Mesenchymal stem cell (in vitro differentiated cells and primary cell): ENCODE data around the gene DHRS4L2.
"Not testable (repeated sequence)": the region's sequence is repeated elsewhere in the genome, so short reads cannot be mapped to it uniquely, and the experiment has no call there.

ENCODE experiments used
- DNase-seq: peaks from one replicate; pipeline ENCODE4 v3.0.0-alpha.2; 2013
- H2AFZ ChIP-seq: one replicate; pipeline ENCODE4 v1.6.1; 2013; ENCODE audit warnings: low read depth, mild to moderate bottlenecking, control low read depth, inconsistent platforms, low read length, moderate library complexity
- H2AK5ac ChIP-seq: 2 replicates; pipeline ENCODE4 v1.6.1; 2013; ENCODE audit warnings: low read length, moderate library complexity, mild to moderate bottlenecking, inconsistent platforms; ENCODE audit not compliant: severe bottlenecking
- H2BK120ac ChIP-seq: one replicate; pipeline ENCODE4 v1.6.1; 2013; ENCODE audit warnings: low read depth, mild to moderate bottlenecking, inconsistent platforms, low read length, moderate library complexity
- H2BK12ac ChIP-seq, 2 experiments: one replicate each; pipeline ENCODE4 v1.6.1; 2013; ENCODE audit warnings: inconsistent platforms in 2 of 2, low read length in 2 of 2, mild to moderate bottlenecking in 2 of 2, moderate library complexity in 2 of 2, control low read depth in 1 of 2
- H2BK15ac ChIP-seq: one replicate; pipeline ENCODE4 v1.6.1; 2013; ENCODE audit warnings: mild to moderate bottlenecking, low read depth, inconsistent platforms; ENCODE audit not compliant: poor library complexity, severe bottlenecking
- H2BK5ac ChIP-seq: 2 replicates; pipeline ENCODE4 v1.6.1; 2013; ENCODE audit warnings: low read depth, mild to moderate bottlenecking, low read length, control low read depth, inconsistent platforms; ENCODE audit not compliant: poor library complexity, severe bottlenecking
- H3K14ac ChIP-seq, 2 experiments: one replicate each; pipeline ENCODE4 v1.6.1; 2013; ENCODE audit warnings: inconsistent platforms in 2 of 2, low read length in 2 of 2, control low read depth in 1 of 2, mild to moderate bottlenecking in 1 of 2, moderate library complexity in 1 of 2
- H3K18ac ChIP-seq, 2 experiments: one replicate each; pipeline ENCODE4 v1.6.1; 2013; ENCODE audit warnings: inconsistent platforms in 2 of 2, low read length in 2 of 2, control low read depth in 1 of 2, low read depth in 1 of 2, mild to moderate bottlenecking in 1 of 2
- H3K23ac ChIP-seq, 2 experiments: one replicate each; pipeline ENCODE4 v1.6.1; 2013; ENCODE audit warnings: inconsistent platforms in 2 of 2, low read length in 2 of 2, mild to moderate bottlenecking in 2 of 2, moderate library complexity in 2 of 2, control low read depth in 1 of 2
- H3K27ac ChIP-seq: 2 replicates; pipeline ENCODE4 v1.5.1; 2013; ENCODE audit warnings: mild to moderate bottlenecking, moderate library complexity, low read length, control low read depth, inconsistent platforms; ENCODE audit not compliant: poor library complexity, severe bottlenecking
- H3K27me3 ChIP-seq, 2 experiments: 2 replicates each; pipeline versions ENCODE4 v1.6.1 to v1.7.0; 2013; ENCODE audit warnings: low read length in 2 of 2, mild to moderate bottlenecking in 2 of 2, moderate library complexity in 2 of 2, control low read depth in 1 of 2, inconsistent platforms in 1 of 2; ENCODE audit not compliant: control insufficient read depth in 1 of 2, insufficient read depth in 1 of 2
- H3K36me3 ChIP-seq, 2 experiments: 2 replicates each; pipeline versions ENCODE4 v1.6.1 to v1.7.0; 2013; ENCODE audit warnings: low read length in 2 of 2, control low read depth in 1 of 2, inconsistent platforms in 1 of 2, low read depth in 1 of 2, mild to moderate bottlenecking in 1 of 2; ENCODE audit not compliant: insufficient read depth in 2 of 2, control insufficient read depth in 1 of 2
- H3K4ac ChIP-seq, 2 experiments: one replicate each; pipeline ENCODE4 v1.6.1; 2013; ENCODE audit warnings: inconsistent platforms in 2 of 2, low read length in 2 of 2, mild to moderate bottlenecking in 2 of 2, moderate library complexity in 2 of 2, control low read depth in 1 of 2, low read depth in 1 of 2
- H3K4me1 ChIP-seq: 2 replicates; pipeline ENCODE4 v1.6.1; 2013; ENCODE audit warnings: low read depth, low read length, control low read depth; ENCODE audit not compliant: control insufficient read depth, insufficient read depth
- H3K4me2 ChIP-seq: 2 replicates; pipeline ENCODE4 v1.6.1; 2013; ENCODE audit warnings: low read length, mild to moderate bottlenecking, inconsistent platforms; ENCODE audit not compliant: poor library complexity, severe bottlenecking
- H3K4me3 ChIP-seq, 2 experiments: 2 replicates each; pipeline versions ENCODE4 v1.5.1 to v1.7.0; 2013; ENCODE audit warnings: low read length in 2 of 2, mild to moderate bottlenecking in 2 of 2, control low read depth in 1 of 2, low read depth in 1 of 2; ENCODE audit not compliant: insufficient read depth in 1 of 2
- H3K79me1 ChIP-seq: replicated peaks from 2 replicates; pipeline ENCODE4 v1.6.1; 2013; ENCODE audit warnings: mild to moderate bottlenecking, control low read depth, low read length, inconsistent platforms; ENCODE audit not compliant: poor library complexity, severe bottlenecking
- H3K9ac ChIP-seq: 2 replicates; pipeline ENCODE4 v1.7.0; 2013; ENCODE audit warnings: mild to moderate bottlenecking, low read length, moderate library complexity
- H3K9me3 ChIP-seq: 2 replicates; pipeline ENCODE4 v1.7.0; 2013; ENCODE audit warnings: mild to moderate bottlenecking, low read length; ENCODE audit not compliant: control insufficient read depth
- H4K8ac ChIP-seq: one replicate; pipeline ENCODE4 v1.6.1; 2013; ENCODE audit warnings: inconsistent platforms, mild to moderate bottlenecking, low read length, moderate library complexity
- H4K91ac ChIP-seq: one replicate; pipeline ENCODE4 v1.6.1; 2013; ENCODE audit warnings: mild to moderate bottlenecking, low read length, inconsistent platforms
- WGBS: methylation state at CpG from one replicate; pipeline ENCODE4 v1.1.7; 2013; ENCODE audit warnings: mixed read lengths; 5-methylcytosine and 5-hydroxymethylcytosine counted together

DHRS4L2 gene

DNA sequence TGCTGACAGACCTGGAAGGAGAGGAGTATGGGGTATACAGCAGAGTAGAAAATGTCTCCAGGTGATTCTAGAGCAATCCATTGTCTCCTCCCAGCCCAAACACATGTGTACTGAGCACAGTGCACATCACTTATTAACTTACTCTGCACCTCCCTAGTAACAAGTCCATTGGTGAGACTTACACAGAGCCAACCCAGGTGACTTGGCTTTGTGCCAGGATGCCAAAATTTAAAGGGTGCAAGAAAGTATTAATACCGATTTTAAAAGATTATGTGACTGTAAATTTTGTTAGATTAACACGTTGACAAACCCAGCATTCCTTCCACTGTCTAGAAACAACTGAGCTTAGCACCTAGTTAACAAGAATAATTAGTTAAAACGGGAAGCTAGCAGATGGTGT, 4.3 kb downstream of the DHRS4L2 start:
- not testable (repeated sequence) for DNase-seq, H2BK120ac ChIP-seq, H3K4me1 ChIP-seq, H3K4me2 ChIP-seq, H2BK5ac ChIP-seq, H3K27me3 ChIP-seq, H3K9me3 ChIP-seq, H2AK5ac ChIP-seq, H4K91ac ChIP-seq, H3K36me3 ChIP-seq, H3K27ac ChIP-seq, H3K18ac ChIP-seq, H2BK12ac ChIP-seq, H3K4ac ChIP-seq, H3K14ac ChIP-seq, H2AFZ ChIP-seq, H4K8ac ChIP-seq, H3K9ac ChIP-seq, H3K79me1 ChIP-seq, H2BK15ac ChIP-seq, H3K23ac ChIP-seq, H3K4me3 ChIP-seq
- WGBS = 100% methylated on average over 1 of the region's 3 CpGs

DNA sequence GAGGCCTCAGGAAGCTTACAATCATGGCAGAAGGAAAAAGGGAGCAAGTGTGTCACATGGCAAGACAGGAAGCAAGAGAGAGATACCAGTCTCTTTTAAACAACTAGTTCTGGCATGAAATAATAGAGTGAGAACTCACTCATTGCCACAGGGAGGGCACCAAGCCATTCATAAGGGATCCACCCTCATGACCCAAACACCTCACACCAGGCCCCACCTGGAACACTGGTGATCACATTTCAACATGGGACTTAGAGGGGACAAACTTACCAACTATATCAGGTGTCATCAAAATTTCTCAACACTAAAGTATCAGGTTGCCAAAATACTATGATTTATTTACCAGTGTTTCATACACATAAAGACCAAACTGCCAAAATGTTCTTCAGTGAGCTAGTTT, 7.3 kb downstream of the DHRS4L2 start:
- H2BK5ac ChIP-seq, H3K14ac ChIP-seq, H3K4ac ChIP-seq, H3K36me3 ChIP-seq, H3K79me1 ChIP-seq, H2BK120ac ChIP-seq, H3K23ac ChIP-seq, H2AK5ac ChIP-seq, H3K18ac ChIP-seq, H4K91ac ChIP-seq, DNase-seq, H2BK12ac ChIP-seq, H2BK15ac ChIP-seq, H3K9ac ChIP-seq, H3K9me3 ChIP-seq, H3K27ac ChIP-seq, H2AFZ ChIP-seq, H4K8ac ChIP-seq, H3K27me3 ChIP-seq, H3K4me3 ChIP-seq, H3K4me1 ChIP-seq, H3K4me2 ChIP-seq: not testable (repeated sequence)

DNA sequence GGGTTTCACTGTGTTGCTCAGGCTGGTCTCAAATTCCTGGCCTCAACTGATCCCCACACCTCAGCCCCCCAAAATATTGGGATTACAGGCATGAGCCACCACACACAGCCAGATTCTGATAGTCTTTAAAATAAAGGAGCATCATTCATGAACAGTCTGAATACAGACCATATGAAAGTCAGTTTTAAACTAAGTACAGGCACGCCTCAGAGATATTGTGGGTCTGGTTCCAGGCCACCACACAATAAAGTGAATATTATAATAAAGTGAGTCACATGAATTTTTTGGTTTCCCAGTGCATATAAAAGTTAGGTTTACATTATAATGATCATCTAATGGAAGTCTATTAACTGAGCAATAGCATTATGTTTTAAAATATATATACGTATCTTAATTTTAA, 8.1 kb downstream of the DHRS4L2 start:
- not testable (repeated sequence) for H2AK5ac ChIP-seq, H2BK5ac ChIP-seq, H3K4me2 ChIP-seq, H3K4ac ChIP-seq, H3K14ac ChIP-seq, H3K79me1 ChIP-seq, H3K4me3 ChIP-seq, H2AFZ ChIP-seq, H2BK120ac ChIP-seq, H3K9ac ChIP-seq, H2BK12ac ChIP-seq, H3K23ac ChIP-seq, H2BK15ac ChIP-seq, H3K27ac ChIP-seq, H3K9me3 ChIP-seq, H3K36me3 ChIP-seq, H3K27me3 ChIP-seq, H4K91ac ChIP-seq, DNase-seq, H3K18ac ChIP-seq, H3K4me1 ChIP-seq, H4K8ac ChIP-seq
- WGBS = no CpG with 5 or more reads among the region's 2 CpGs

DNA sequence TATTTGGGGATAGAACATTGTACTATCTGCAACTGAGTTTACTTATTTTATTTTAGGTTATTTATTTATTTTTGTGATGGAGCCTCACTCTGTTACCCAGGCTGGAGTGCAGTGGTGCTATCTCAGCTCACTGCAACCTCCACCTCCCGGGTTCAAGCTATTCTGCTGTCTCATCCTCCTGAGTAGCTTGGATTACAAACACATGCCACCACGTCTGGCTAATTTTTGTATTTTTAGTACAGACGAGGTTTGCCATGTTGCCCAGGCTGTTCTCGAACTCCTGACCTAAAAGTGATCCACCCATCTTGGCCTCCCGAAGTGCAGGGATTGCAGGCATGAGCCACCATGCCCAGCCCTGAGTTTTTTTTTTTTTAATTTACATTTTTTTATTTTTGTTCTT, 10.9 kb downstream of the DHRS4L2 start:
- H2BK120ac ChIP-seq, H3K27me3 ChIP-seq, H3K27ac ChIP-seq, H2AFZ ChIP-seq, H4K91ac ChIP-seq, H3K4ac ChIP-seq, H4K8ac ChIP-seq, H3K4me3 ChIP-seq, H3K9ac ChIP-seq, H3K4me2 ChIP-seq, H3K79me1 ChIP-seq, H2AK5ac ChIP-seq, H3K18ac ChIP-seq, H2BK5ac ChIP-seq, H3K14ac ChIP-seq, H2BK15ac ChIP-seq, H2BK12ac ChIP-seq, H3K9me3 ChIP-seq, H3K4me1 ChIP-seq, H3K23ac ChIP-seq, DNase-seq, H3K36me3 ChIP-seq: not testable (repeated sequence)
- no CpG with 5 or more reads among the region's 5 CpGs for WGBS
